Ureter (tissue), 1 donor: ENCODE data around the gene UMODL1. TPM values are rescaled to one million over a fixed set of nuclear protein-coding genes. Genes with fewer than 3 reads are reported as not detected.

Source experiments
- DNase-seq: peaks from one replicate; pipeline ENCODE4 v3.0.0-alpha.2; 2020; ENCODE audit warnings: low spot score
- total RNA-seq: library from RNA; stranded (reverse); gene quantifications from one replicate; pipeline ENCODE4 v1.2.4, GENCODE V29; 2023
- donor health status: DM: yes; HTN: yes; CAD: no.

Gene UMODL1
- total RNA-seq, 1 donor from 2014 or later = not detected

GRCh38 chr21:42096566-42096965 lies 25.4 kb downstream of the UMODL1 start:
- no peak for DNase-seq

GRCh38 chr21:42097274-42097673 lies 26.2 kb downstream of the UMODL1 start:
- DNase-seq = no peak

GRCh38 chr21:42097860-42098454 lies 26.8 kb downstream of the UMODL1 start:
- peak; percentile 77 for DNase-seq

GRCh38 chr21:42098957-42099505 lies 27.9 kb downstream of the UMODL1 start:
- no peak for DNase-seq

GRCh38 chr21:42101246-42101645 lies 30.1 kb downstream of the UMODL1 start:
- DNase-seq = no peak

GRCh38 chr21:42102076-42102475 lies 31.0 kb downstream of the UMODL1 start:
- no peak for DNase-seq

GRCh38 chr21:42102526-42102925 lies 31.4 kb downstream of the UMODL1 start:
- DNase-seq = no peak

GRCh38 chr21:42102991-42103390 lies 31.9 kb downstream of the UMODL1 start:
- no peak for DNase-seq

GRCh38 chr21:42103843-42104242 lies 32.7 kb downstream of the UMODL1 start:
- DNase-seq = no peak

GRCh38 chr21:42105476-42106315 lies 34.6 kb downstream of the UMODL1 start:
- no peak for DNase-seq

GRCh38 chr21:42106425-42106824 lies 35.3 kb downstream of the UMODL1 start:
- DNase-seq = no peak

- DNase-seq = no peak
Observed at GRCh38 chr21:42107177-42107880, 36.2 kb downstream of the UMODL1 start.

GRCh38 chr21:42107881-42108553 lies 36.9 kb downstream of the UMODL1 start:
- peak; percentile 65 for DNase-seq

GRCh38 chr21:42108554-42109340 lies 37.6 kb downstream of the UMODL1 start:
- DNase-seq = no peak

- DNase-seq = no peak
Observed at GRCh38 chr21:42109473-42109872, 38.4 kb downstream of the UMODL1 start.

GRCh38 chr21:42109873-42110525 lies 38.9 kb downstream of the UMODL1 start:
- DNase-seq = no peak

- DNase-seq = no peak
Observed at GRCh38 chr21:42110691-42111469, 39.8 kb downstream of the UMODL1 start.

- DNase-seq = no peak
Observed at GRCh38 chr21:42111470-42111743, 40.3 kb downstream of the UMODL1 start.

GRCh38 chr21:42111811-42112210 lies 40.7 kb downstream of the UMODL1 start:
- DNase-seq = no peak

- no peak for DNase-seq
Observed at GRCh38 chr21:42112238-42112637, 41.1 kb downstream of the UMODL1 start.
